Aorta (tissue), 5 donors: Measurements from ENCODE around the gene CARM1. TPM values are rescaled to one million over a fixed set of nuclear protein-coding genes. Genes with fewer than 3 reads are reported as not detected.
"Not testable (repeated sequence)": the region's sequence is repeated elsewhere in the genome, so short reads cannot be mapped to it uniquely, and the experiment has no call there.

ENCODE experiments used
- ATAC-seq: fragments of 200-7000 bp; cut with Tn5 transposase; one replicate; pipeline ENCODE4 v1.9.1; 2022; ENCODE audit warnings: moderate library complexity; ENCODE audit not compliant: low FRiP score
- DNase-seq, 2 donors: peaks; one replicate each; pipeline ENCODE4 v3.0.0-alpha.2; 2020
- H3K27ac ChIP-seq, 2 donors: one replicate each; pipeline ENCODE4 v1.5.1; 2013; ENCODE audit warnings: low read length in 2 of 2, mild to moderate bottlenecking in 2 of 2, moderate library complexity in 2 of 2, control low read depth in 1 of 2, inconsistent platforms in 1 of 2, low read depth in 1 of 2
- H3K27me3 ChIP-seq, 2 donors: one replicate each; pipeline ENCODE4 v1.6.1; 2013; ENCODE audit warnings: control low read depth in 1 of 2, low read length in 1 of 2, mild to moderate bottlenecking in 1 of 2, moderate library complexity in 1 of 2; ENCODE audit not compliant: insufficient read depth in 2 of 2, control insufficient read depth in 1 of 2
- H3K36me3 ChIP-seq, 2 donors: one replicate each; pipeline ENCODE4 v1.6.1; 2013; ENCODE audit warnings: control low read depth in 1 of 2, low read length in 1 of 2, mild to moderate bottlenecking in 1 of 2; ENCODE audit not compliant: insufficient read depth in 2 of 2, control insufficient read depth in 1 of 2
- H3K4me1 ChIP-seq, 2 donors: one replicate each; pipeline ENCODE4 v1.6.1; 2013; ENCODE audit warnings: low read length in 2 of 2, control low read depth in 1 of 2, mild to moderate bottlenecking in 1 of 2, moderate library complexity in 1 of 2; ENCODE audit not compliant: insufficient read depth in 2 of 2, control insufficient read depth in 1 of 2
- H3K4me3 ChIP-seq, 2 donors: one replicate each; pipeline ENCODE4 v1.5.1; 2013; ENCODE audit warnings: low read length in 2 of 2, control low read depth in 1 of 2, mild to moderate bottlenecking in 1 of 2
- H3K9me3 ChIP-seq: one replicate; pipeline ENCODE4 v1.6.1; 2013; ENCODE audit warnings: mild to moderate bottlenecking, low read length; ENCODE audit not compliant: control insufficient read depth
- WGBS, 2 donors: extraction: QIAGEN DNeasy Blood & Tissue Kit; methylation state at CpG; one replicate each; pipeline ENCODE4 v1.1.7; 2013; 5-methylcytosine and 5-hydroxymethylcytosine counted together
- intact Hi-C, 2 donors: fragments of 100-400 bp; cut with DNase I; formaldehyde crosslinking; loops; one replicate each; pipeline versions ENCODE4 v1.14.2 to v1.15.0; 2022
- polyA plus RNA-seq, 2 donors: library from polyadenylated mRNA; stranded (reverse); fragments of 200-250 nt; gene quantifications; one replicate each; pipeline ENCODE4 v1.2.3, GENCODE V29; 2013
- total RNA-seq, 2 donors: library from RNA; stranded (reverse); fragmentation: NEBNext Ultra II Directional; extraction: Animal tissue kit (Norgen Biotek cat#: 25700); gene quantifications; one replicate each; pipeline ENCODE4 v1.2.1, GENCODE V29; 2021
- donor health status: healthy with polysubstance abuse.
- donor health status: Bipolar disorder and iron deficiency.
- donor health status: DM: no; HTN: no; CAD: no.
- donor health status: DM: no; HTN: no; CAD: no.
- donor health status: DM: yes; HTN: yes; CAD: no.

Gene CARM1
- total and polyA plus RNA-seq, 4 donors = 11.5 to 41.4 (median 25.9) TPM

DNA sequence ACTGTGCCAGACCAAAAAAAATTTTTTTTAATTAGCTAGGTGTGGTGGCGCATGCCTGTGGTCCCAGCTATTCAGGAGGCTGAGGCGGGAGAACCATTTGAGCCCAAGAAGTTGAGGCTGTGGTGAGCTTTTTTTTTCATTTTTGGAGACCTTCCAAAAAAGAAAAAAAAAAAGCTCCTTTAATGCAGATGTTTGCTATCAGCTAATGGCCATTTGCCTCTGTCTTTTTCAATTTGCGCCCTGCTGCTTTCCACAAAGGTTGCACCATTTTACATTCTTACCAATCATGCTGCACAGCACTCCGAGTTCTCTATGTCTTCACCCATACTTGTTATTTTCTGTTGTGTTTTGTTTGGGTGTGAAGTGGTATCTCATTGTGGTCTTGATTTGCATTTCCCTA is 73.9 kb downstream of the CARM1 start:
- intact Hi-C loops = no loop called here
- H3K27ac ChIP-seq = no peak overlapping the region
- no peaks in the 10 kb centered on the region for H3K27me3 ChIP-seq
- H3K4me3 ChIP-seq = no peak overlapping the region
- WGBS, 2 donors = 92 to 97% methylated on average over 4 of the region's 4 CpGs
- H3K36me3 ChIP-seq = no peaks in the 10 kb centered on the region
- H3K9me3 ChIP-seq = no peaks in the 10 kb centered on the region
- no peaks in the 10 kb centered on the region for H3K4me1 ChIP-seq
- DNase-seq (no peak), ATAC-seq (no peak)

DNA sequence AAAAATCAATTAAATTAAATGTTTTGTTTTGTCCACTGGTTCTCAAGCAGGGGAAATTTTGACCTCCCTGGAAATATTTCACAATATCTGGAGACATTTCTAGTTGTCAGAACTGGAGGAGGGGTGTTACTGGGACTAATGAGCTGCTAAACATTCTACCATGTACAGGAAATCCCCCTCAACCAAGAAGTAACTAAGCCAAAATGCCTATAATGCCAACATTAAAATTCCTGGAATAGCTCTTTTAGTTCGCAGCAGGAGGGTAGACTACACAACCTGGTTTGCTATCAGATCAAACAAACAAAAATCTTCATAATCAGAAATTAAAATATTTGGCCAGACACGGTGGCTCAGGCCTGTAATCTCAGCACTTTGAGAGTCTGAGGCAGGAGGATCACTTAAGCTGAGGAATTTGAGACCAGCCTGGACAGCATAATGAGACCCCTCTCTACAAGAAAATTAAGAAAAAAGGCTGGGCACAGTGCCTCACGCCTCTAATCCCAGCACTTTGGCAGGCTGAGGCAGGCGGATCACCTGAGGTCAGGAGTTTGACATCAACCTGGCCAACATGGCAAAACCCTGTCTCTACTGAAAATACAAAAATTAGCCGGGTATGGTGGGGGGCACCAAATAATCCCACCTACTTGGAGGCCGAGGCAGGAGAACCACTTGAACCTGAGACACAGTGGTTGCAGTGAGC is 75.8 kb downstream of the CARM1 start:
- WGBS, 2 donors = 46 to 57% methylated on average over 6 of the region's 6 CpGs
- Histone ChIP-seq H3K36me3 (no peaks in the 10 kb centered on the region), H3K4me1 (no peaks in the 10 kb centered on the region), H3K4me3 (no peak overlapping the region), H3K27ac (no peak overlapping the region), H3K9me3 (no peaks in the 10 kb centered on the region), H3K27me3 (no peaks in the 10 kb centered on the region)
- intact Hi-C loops = no loop called here
- ATAC-seq (no peak), DNase-seq (no peak)

DNA sequence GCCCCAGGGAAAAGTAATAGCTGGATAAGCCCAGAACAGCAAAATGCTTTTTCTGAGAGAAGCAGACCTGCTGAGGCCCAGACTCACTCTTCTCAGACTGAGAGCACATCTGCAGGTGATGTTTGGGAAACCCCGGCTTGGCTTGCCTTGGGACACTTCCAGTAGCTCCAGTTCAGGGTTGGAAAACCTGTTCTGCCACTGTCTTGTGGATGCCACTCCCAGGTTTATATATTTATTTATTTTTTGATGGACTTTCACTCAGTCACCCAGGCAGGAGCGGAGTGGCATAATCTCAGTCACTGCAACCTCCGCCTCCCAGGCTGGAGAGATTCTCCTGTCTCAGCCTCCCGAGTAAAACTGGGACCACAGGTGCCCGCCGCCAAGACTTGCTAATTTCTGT is 81.5 kb downstream of the CARM1 start:
- ATAC-seq (no peak), DNase-seq (no peak)
- Histone ChIP-seq H3K4me1 (no peaks in the 10 kb centered on the region), H3K36me3 (no peaks in the 10 kb centered on the region), H3K27ac (no peak overlapping the region), H3K4me3 (no peak overlapping the region), H3K27me3 (no peaks in the 10 kb centered on the region), H3K9me3 (no peaks in the 10 kb centered on the region)
- WGBS, 2 donors = 90 to 91% methylated on average over 6 of the region's 6 CpGs
- intact Hi-C loops = no loop called here

GRCh38 chr19:10959277-10959968 is 88.1 kb downstream of the CARM1 start:
- ATAC-seq, H3K9me3 ChIP-seq, intact Hi-C loops, H3K4me1 ChIP-seq, DNase-seq, H3K4me3 ChIP-seq, H3K27me3 ChIP-seq, H3K27ac ChIP-seq, H3K36me3 ChIP-seq: not testable (repeated sequence)
- WGBS, 2 donors = 92 to 95% methylated on average over 19 of the region's 19 CpGs

GRCh38 chr19:10960314-10961072 is 89.1 kb downstream of the CARM1 start, which contains the start of gene SMARCA4:
Gene SMARCA4, plus strand, starts transcription at chr19:10961030. Its CDS starts 23,122 bp downstream, at chr19:10984152.
- H3K4me3 ChIP-seq = peak within 1 kb of the TSS; percentile 50 to 94
- DNase-seq = peak; percentile 98 to 99
- H3K27me3 ChIP-seq = no peaks in the 10 kb centered on the region
- H3K27ac ChIP-seq = peak within 1 kb of the TSS in 1 of 2 donors; percentile 72
- no peaks in the 10 kb centered on the region for H3K9me3 ChIP-seq
- 0% methylated on average over 55 to 100 of the region's 100 CpGs for WGBS, 2 donors
- ATAC-seq = peak; percentile 97
- no peaks in the 10 kb centered on the region for H3K4me1 ChIP-seq
- intact Hi-C loops = loop anchor here in 1 of 2 donors (1.0 kb wide), 1 partner anchor 15 kb away; no protein-coding TSS in a partner anchor
- H3K36me3 ChIP-seq = no peaks in the 10 kb centered on the region

DNA sequence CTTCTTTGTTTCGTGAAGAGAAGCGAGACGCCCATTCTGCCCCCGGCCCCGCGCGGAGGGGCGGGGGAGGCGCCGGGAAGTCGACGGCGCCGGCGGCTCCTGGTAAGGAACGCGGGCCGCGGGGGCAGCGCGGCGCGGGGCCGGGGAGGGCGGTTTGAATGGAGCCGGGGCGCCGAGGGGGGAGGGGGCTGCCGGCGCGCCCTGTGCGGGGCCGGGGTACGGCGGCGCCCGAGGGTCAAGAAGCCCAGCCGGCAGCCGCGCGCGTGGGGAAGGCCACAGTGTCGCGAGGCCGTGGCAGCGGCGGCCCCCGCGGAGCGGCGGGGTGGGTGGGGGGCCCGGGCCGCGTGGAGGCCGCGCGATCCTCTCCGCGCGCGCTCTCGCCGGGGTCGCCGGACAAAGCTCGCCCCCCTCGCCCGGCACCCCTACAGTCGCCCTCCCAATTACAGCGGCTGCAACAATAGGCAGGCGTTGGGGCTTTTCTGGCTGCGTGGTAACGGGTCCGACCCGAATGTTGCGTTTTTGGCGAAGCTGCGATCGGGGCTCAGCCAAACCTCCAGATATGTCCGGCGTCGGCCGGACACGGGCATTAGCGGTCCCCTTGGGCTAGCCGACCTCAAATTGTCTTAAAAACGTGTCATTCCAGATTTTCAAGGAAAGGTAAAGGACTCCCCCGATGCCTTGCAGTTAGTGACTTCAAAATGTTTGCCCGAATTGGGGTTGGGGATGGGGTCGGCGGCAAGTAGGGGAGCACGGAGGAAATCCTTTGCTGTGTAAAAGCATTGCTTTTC is 89.9 kb downstream of the CARM1 start:
- Histone ChIP-seq H3K27ac (no peak overlapping the region), H3K27me3 (no peaks in the 10 kb centered on the region), H3K4me1 (no peaks in the 10 kb centered on the region), H3K9me3 (no peaks in the 10 kb centered on the region), H3K36me3 (no peaks in the 10 kb centered on the region), H3K4me3 (peak overlapping the region; percentile 50 to 94)
- whole genome bisulfite sequencing, 2 donors = 0 to 1% methylated on average over 31 to 92 of the region's 92 CpGs
- DNase-seq (peak; percentile 60 to 83), ATAC-seq (peak; percentile 80)
- intact Hi-C loops = loop anchor here in 1 of 2 donors (1.0 kb wide), 1 partner anchor 14 kb away; no protein-coding TSS in a partner anchor

GRCh38 chr19:10962863-10963262 is 91.5 kb downstream of the CARM1 start:
- Histone ChIP-seq H3K27ac (no peak overlapping the region), H3K27me3 (no peaks in the 10 kb centered on the region), H3K36me3 (no peaks in the 10 kb centered on the region), H3K4me1 (no peaks in the 10 kb centered on the region), H3K4me3 (no peak overlapping the region), H3K9me3 (no peaks in the 10 kb centered on the region)
- 86% methylated on average over 10 of the region's 10 CpGs for WGBS, 2 donors
- DNase-seq (no peak), ATAC-seq (no peak)
- intact Hi-C loops = no loop called here

DNA sequence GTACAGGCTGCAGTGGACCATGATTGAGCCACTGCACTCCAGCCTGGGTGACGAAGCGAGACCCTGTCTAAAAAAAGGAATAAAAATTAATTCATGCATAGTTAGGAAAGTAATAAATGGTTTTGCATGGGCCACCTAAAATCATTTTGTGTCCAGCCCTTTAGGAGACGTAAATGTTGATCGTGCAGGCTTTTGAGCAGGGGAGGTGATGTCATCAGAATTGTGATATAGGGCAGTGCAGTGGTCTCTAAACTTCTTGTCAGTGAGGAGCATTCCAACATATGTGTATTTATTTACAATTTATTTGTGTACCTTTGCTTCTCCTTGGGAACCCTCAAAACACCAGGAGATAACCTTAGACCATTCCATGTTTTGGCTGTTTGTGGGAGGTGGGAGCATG is 92.5 kb downstream of the CARM1 start:
- no peaks in the 10 kb centered on the region for H3K4me1 ChIP-seq
- H3K27ac ChIP-seq = no peak overlapping the region
- intact Hi-C loops = no loop called here
- no peaks in the 10 kb centered on the region for H3K27me3 ChIP-seq
- no peaks in the 10 kb centered on the region for H3K36me3 ChIP-seq
- WGBS, 2 donors = 70 to 74% methylated on average over 4 of the region's 4 CpGs
- ATAC-seq (no peak), DNase-seq (no peak)
- H3K4me3 ChIP-seq = no peak overlapping the region
- no peaks in the 10 kb centered on the region for H3K9me3 ChIP-seq
